ENCODE measurements around the gene PLCH1.

PLCH1 gene

DNA sequence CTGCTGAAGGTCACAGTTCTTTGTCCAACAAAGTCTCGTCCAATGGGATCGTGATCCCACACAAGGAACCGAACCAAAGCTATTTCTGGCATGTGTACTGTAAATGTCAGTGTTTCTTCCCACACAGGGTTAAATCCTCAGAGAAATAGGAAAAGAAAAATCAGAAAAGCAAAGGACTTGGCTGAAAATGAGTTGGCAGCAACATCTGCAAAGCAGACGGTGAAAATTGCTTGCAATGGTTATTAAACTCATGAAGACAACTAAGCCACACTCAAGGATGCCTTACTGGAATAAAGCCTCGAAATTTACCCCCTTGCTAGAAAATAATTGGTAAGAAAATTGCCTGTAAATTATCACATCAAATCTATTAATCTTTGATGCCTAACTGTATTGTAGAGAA, 256.2 kb downstream of the PLCH1 start:
- no peaks in the 10 kb centered on the region for H3K9me3 Mint-ChIP-seq
- H3K4me3 Mint-ChIP-seq: no peak overlapping the region
- no peak overlapping the region for H3K27ac Mint-ChIP-seq
- no peaks in the 10 kb centered on the region for H3K36me3 Mint-ChIP-seq
- H3K4me1 Mint-ChIP-seq: no peaks in the 10 kb centered on the region
- no peaks in the 10 kb centered on the region for H3K27me3 Mint-ChIP-seq

DNA sequence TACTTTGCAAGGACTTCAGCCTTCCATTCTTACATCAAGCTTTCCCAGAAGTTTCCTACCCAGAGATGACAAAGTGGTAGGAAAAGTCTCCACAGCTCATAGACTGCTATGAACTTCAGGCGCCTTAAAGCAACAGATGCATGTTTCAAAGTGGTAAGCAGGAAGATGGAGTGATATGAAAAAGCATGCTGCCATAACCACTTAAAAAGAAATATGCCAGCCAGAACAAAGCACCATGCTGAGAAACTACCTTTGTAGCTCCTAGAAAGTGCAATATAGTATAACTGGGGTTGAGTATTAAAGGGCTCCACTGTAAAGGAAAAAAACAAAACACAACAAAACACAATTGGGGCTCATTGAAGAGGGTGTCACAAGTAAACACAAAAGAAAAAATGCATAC, 259.0 kb downstream of the PLCH1 start:
- no peaks in the 10 kb centered on the region for H3K4me1 Mint-ChIP-seq
- no peak overlapping the region for H3K4me3 Mint-ChIP-seq
- no peaks in the 10 kb centered on the region for H3K36me3 Mint-ChIP-seq
- H3K27me3 Mint-ChIP-seq: no peaks in the 10 kb centered on the region
- H3K27ac Mint-ChIP-seq: no peak overlapping the region
- H3K9me3 Mint-ChIP-seq: no peaks in the 10 kb centered on the region

GRCh38 chr3:155481591-155481990, 263.3 kb downstream of the PLCH1 start:
- Mint-ChIP-seq H3K27ac (no peak overlapping the region), H3K4me1 (no peaks in the 10 kb centered on the region), H3K27me3 (no peaks in the 10 kb centered on the region), H3K9me3 (peaks cover 8% of the 10 kb centered on the region), H3K4me3 (no peak overlapping the region), H3K36me3 (no peaks in the 10 kb centered on the region)

DNA sequence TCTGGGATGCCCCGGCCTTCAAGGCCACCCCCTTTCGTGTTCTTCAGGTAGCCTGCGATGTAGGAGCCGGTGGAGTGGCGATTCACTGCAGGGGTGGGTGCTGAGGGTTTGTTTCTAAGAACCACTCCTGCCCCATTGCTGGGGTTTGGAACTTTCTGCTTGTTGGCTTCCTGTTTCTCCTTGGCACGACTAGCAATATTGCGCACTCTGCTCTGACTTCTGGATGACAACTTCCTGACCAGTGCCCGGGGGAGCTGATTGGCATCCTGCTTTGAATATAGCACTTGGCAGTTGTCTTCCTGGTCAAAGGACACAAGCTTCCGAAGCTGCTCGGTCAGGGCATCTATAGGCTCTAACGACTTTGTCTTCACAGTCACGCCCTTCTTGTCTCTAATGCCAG, 263.8 kb downstream of the PLCH1 start:
- Mint-ChIP-seq H3K27ac (no peak overlapping the region), H3K36me3 (no peaks in the 10 kb centered on the region), H3K4me3 (no peak overlapping the region), H3K4me1 (no peaks in the 10 kb centered on the region), H3K9me3 (peaks cover 12% of the 10 kb centered on the region), H3K27me3 (no peaks in the 10 kb centered on the region)

GRCh38 chr3:155465664-155466063, 279.2 kb downstream of the PLCH1 start:
- H3K4me3 Mint-ChIP-seq: no peak overlapping the region
- peaks cover 2% of the 10 kb centered on the region for H3K27me3 Mint-ChIP-seq
- H3K4me1 Mint-ChIP-seq: no peaks in the 10 kb centered on the region
- H3K36me3 Mint-ChIP-seq: no peaks in the 10 kb centered on the region
- H3K27ac Mint-ChIP-seq: no peak overlapping the region
- peaks cover 17% of the 10 kb centered on the region for H3K9me3 Mint-ChIP-seq

DNA sequence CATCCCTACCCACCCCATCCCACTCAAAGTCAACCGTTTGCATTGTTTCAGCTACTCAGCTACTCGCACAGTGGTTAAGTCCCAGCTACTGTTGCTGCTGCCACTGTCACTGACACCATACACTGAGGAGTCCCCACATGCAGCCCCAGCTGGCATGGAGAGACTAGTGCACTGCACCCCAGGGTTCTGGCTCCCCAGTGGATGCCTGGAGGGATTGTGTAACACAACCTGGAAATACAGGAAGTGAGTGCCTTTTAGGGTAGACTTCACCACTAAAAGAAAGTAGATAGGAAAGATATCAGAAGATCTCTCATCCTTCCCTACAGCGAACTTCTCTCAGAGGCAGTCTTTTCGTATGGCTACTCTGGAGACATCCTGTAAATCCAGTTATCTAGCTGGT, 282.2 kb downstream of the PLCH1 start:
- Mint-ChIP-seq H3K4me1 (no peaks in the 10 kb centered on the region), H3K36me3 (no peaks in the 10 kb centered on the region), H3K9me3 (peaks cover 10% of the 10 kb centered on the region), H3K27ac (no peak overlapping the region), H3K27me3 (peaks cover 3% of the 10 kb centered on the region), H3K4me3 (no peak overlapping the region)

DNA sequence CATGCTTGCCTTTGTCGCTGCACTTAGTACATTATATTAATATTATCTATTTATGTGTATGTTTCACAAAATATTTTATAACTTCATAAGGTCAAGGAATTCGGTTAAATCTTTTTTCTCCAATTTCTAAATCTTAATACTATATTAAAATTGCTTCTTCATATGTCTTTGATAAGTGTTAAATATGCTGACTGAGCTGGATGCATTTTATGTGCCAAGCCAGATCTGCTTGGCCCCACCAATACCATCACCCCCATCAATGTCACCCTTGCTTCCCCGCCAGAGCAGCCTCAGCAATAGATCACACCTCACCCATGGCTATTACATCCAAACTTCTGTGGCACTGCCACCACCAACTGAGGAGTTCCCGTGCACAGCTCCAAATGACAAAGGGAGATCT, 287.3 kb downstream of the PLCH1 start:
- Mint-ChIP-seq H3K27me3 (peaks cover 6% of the 10 kb centered on the region), H3K27ac (no peak overlapping the region)

DNA sequence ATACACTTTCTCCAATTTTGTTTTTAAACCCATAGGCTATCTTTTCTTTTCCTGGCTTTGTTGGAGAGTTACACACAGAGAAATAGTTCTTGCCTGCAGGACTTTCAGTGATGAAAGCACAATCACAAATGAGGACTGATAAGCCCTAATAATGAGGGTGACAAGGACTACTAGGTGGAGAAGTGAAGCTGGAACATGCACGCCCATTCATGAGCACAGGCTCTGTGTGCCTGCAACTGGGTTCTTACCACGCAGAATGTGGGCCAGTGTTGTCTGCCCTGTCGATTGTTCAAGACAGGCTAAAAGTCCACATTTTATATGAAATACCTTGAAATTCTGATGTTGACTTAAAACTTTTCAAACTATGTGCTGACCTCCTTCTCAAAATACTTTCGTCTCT, 289.1 kb downstream of the PLCH1 start:
- H3K27ac Mint-ChIP-seq: no peak overlapping the region
- no peak overlapping the region for H3K4me3 Mint-ChIP-seq
- no peaks in the 10 kb centered on the region for H3K36me3 Mint-ChIP-seq
- no peaks in the 10 kb centered on the region for H3K9me3 Mint-ChIP-seq
- no peaks in the 10 kb centered on the region for H3K4me1 Mint-ChIP-seq
- peaks cover 4% of the 10 kb centered on the region for H3K27me3 Mint-ChIP-seq

More for the DNA sequence above, 287.3 kb downstream of the PLCH1 start:
- no peaks in the 10 kb centered on the region for H3K4me1 Mint-ChIP-seq
- H3K9me3 Mint-ChIP-seq: no peaks in the 10 kb centered on the region
- no peaks in the 10 kb centered on the region for H3K36me3 Mint-ChIP-seq
- no peak overlapping the region for H3K4me3 Mint-ChIP-seq

- Mint-ChIP-seq H3K9me3 (no peaks in the 10 kb centered on the region), H3K27me3 (peaks cover 4% of the 10 kb centered on the region)
These were observed 291.4 kb downstream of the PLCH1 start for GRCh38 chr3:155453512-155453911.

GRCh38 chr3:155449613-155450267, 295.1 kb downstream of the PLCH1 start:
- H3K4me3 Mint-ChIP-seq: no peak overlapping the region
- H3K36me3 Mint-ChIP-seq: no peaks in the 10 kb centered on the region
- H3K27me3 Mint-ChIP-seq: no peaks in the 10 kb centered on the region
- H3K9me3 Mint-ChIP-seq: no peaks in the 10 kb centered on the region
- no peaks in the 10 kb centered on the region for H3K4me1 Mint-ChIP-seq
- no peak overlapping the region for H3K27ac Mint-ChIP-seq

More at GRCh38 chr3:155453512-155453911, 291.4 kb downstream of the PLCH1 start:
- Mint-ChIP-seq H3K4me3 (no peak overlapping the region), H3K27ac (no peak overlapping the region), H3K36me3 (no peaks in the 10 kb centered on the region), H3K4me1 (no peaks in the 10 kb centered on the region)

DNA sequence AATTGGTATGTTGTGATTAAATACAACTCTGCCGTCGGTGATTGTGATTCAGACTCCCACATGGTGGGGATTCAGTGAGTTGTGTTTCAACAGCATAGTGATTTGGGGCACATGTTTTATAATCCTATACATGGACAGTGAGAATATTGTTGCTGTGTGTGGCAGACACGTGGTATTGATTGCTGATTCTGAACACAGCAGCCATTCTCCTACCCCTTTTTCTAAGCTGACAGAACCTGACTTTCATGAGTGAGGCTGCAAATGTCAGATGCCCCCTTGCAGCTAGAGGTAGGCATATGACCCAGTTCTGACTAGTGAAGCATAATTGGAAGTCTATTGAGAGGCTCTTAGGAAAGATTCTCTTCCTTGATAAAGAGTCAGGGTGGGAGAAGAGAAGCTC, 296.3 kb downstream of the PLCH1 start:
- no peaks in the 10 kb centered on the region for H3K4me1 Mint-ChIP-seq
- H3K36me3 Mint-ChIP-seq: no peaks in the 10 kb centered on the region
- no peaks in the 10 kb centered on the region for H3K9me3 Mint-ChIP-seq

DNA sequence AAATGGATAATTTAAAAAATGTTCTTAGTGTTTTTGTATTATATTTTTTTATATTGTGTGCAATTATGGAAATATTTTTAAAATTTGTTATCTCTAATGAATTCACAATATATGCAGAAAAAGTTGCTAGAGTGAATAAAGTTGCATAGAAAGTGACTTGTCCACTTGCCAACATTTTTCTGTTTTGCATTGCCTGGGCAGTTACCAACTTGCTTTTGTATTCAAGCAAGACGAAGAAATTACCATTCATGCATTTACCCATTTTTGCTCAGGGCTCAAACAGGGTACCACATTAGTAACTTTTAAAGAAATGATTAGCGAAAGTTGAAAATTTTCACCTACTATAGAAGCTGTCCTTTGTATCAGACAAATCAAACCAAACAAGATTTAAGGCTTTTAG, 298.5 kb downstream of the PLCH1 start:
- H3K4me3 Mint-ChIP-seq: no peak overlapping the region
- H3K4me1 Mint-ChIP-seq: no peaks in the 10 kb centered on the region
- no peaks in the 10 kb centered on the region for H3K27me3 Mint-ChIP-seq
- no peak overlapping the region for H3K27ac Mint-ChIP-seq
- H3K36me3 Mint-ChIP-seq: no peaks in the 10 kb centered on the region
- no peaks in the 10 kb centered on the region for H3K9me3 Mint-ChIP-seq

More for the DNA sequence above, 296.3 kb downstream of the PLCH1 start:
- Mint-ChIP-seq H3K4me3 (no peak overlapping the region), H3K27me3 (no peaks in the 10 kb centered on the region), H3K27ac (no peak overlapping the region)

DNA sequence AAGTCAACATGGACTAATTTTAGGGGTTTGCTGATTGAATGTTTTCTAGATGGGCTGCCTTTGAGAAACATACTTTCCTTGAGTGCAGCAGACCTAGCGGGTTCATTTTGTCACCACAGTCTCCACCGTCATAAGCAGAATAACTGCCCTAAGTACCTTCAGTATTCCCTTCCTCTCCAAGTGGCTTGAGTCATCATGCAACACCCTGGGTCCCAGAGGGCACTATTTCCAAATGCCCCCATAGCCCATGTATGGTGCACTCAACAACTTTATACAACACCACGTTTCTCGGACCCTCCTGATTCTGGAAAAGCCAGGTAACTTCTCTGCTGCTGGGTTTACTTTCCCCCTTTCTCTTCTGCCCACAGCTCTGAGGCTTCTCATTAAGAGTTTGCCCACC, 300.1 kb downstream of the PLCH1 start:
- H3K9me3 Mint-ChIP-seq: no peaks in the 10 kb centered on the region
- no peaks in the 10 kb centered on the region for H3K36me3 Mint-ChIP-seq
- no peaks in the 10 kb centered on the region for H3K4me1 Mint-ChIP-seq
- H3K27me3 Mint-ChIP-seq: no peaks in the 10 kb centered on the region
- H3K4me3 Mint-ChIP-seq: no peak overlapping the region
- no peak overlapping the region for H3K27ac Mint-ChIP-seq

DNA sequence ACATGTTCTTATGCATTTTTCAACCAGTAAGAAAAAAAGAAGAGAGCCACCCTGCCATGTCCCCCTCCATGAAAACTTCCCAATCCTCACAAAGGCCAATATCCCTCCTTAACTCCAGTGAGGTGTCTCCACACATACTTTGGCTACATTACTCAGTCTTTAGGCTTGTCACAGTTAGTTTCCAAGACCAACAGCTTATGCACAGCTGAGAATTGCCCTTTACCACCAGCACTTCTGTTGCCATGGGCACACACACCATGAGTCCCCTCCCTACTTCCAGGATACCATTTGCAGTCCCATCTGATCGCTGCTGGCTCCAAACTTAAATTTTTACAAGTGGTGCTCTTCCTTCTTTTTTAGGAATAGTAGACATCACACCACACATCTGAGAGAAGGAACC, 301.1 kb downstream of the PLCH1 start:
- no peaks in the 10 kb centered on the region for H3K9me3 Mint-ChIP-seq

DNA sequence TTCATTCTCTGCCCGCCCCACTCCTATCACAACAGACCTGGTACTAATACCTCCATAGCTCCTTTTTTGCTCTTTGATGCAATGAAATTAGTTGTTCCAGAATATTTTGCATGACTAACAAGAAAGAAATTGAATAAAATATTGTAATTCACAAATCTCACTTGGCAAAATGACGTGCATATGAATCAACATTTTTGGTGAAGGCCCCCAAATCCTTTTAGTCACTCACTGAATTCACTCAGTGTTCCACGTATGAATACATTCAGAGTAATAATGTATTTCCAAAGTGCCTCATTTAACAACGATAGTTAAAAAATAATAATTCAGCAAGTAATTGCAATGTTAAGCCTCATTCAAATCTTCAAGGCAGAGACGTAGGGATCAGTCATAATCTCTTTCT, 302.8 kb downstream of the PLCH1 start:
- H3K36me3 Mint-ChIP-seq: no peaks in the 10 kb centered on the region
- H3K27ac Mint-ChIP-seq: no peak overlapping the region
- H3K9me3 Mint-ChIP-seq: no peaks in the 10 kb centered on the region
- H3K4me3 Mint-ChIP-seq: no peak overlapping the region
- no peaks in the 10 kb centered on the region for H3K4me1 Mint-ChIP-seq
- peaks cover 3% of the 10 kb centered on the region for H3K27me3 Mint-ChIP-seq

More for the DNA sequence above, 301.1 kb downstream of the PLCH1 start:
- Mint-ChIP-seq H3K27ac (no peak overlapping the region), H3K36me3 (no peaks in the 10 kb centered on the region), H3K4me1 (no peaks in the 10 kb centered on the region), H3K27me3 (no peaks in the 10 kb centered on the region), H3K4me3 (no peak overlapping the region)

DNA sequence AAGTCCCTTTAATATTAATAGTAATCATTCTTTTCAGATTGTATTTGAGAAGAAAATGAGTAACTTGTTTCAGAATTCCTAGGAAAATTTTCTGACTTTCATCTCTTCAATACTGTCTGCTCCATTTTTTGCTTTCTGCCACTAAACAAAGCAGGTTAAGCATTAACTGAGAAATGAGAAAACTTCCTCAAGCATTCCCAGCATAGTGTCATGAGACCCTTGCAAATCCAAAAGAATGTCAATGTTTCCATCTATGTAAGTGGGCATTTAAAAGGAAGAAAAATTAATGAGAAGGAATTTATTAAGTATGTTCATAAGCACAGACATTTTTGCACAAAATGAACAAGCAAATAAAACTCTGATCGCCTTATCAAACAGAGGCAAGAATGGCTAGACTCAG, 303.4 kb downstream of the PLCH1 start:
- no peaks in the 10 kb centered on the region for H3K9me3 Mint-ChIP-seq

GRCh38 chr3:155441026-155441425, 303.8 kb downstream of the PLCH1 start:
- Mint-ChIP-seq H3K27me3 (peaks cover 6% of the 10 kb centered on the region), H3K27ac (no peak overlapping the region), H3K36me3 (no peaks in the 10 kb centered on the region), H3K4me1 (no peaks in the 10 kb centered on the region), H3K4me3 (no peak overlapping the region), H3K9me3 (no peaks in the 10 kb centered on the region)

More for the DNA sequence above, 303.4 kb downstream of the PLCH1 start:
- Mint-ChIP-seq H3K4me1 (no peaks in the 10 kb centered on the region), H3K4me3 (no peak overlapping the region), H3K27me3 (peaks cover 3% of the 10 kb centered on the region), H3K27ac (no peak overlapping the region), H3K36me3 (no peaks in the 10 kb centered on the region)

Data from activated naive CD4-positive, alpha-beta T cell treated with anti-CD3 and anti-CD28 coated beads, Interleukin-2, amount 50 U/mL, for 24 hours (primary cell).